Pons (tissue), 1 donor: Measurements from ENCODE around the gene MAP2K5.

Source experiments
- DNase-seq: peaks from one replicate; pipeline ENCODE4 v3.0.0-alpha.2; 2016; ENCODE audit warnings: low spot score

Gene MAP2K5

GRCh38 chr15:67542420-67543347 lies at the start of gene MAP2K5:
Gene MAP2K5 (plus strand): TSS chr15:67542703. CDS start chr15:67543336, 633 bp downstream.
- peak; percentile 68 for DNase-seq

GRCh38 chr15:67495585-67495984 lies 46.9 kb upstream of the MAP2K5 start:
- DNase-seq, result no peak

- DNase-seq, result peak; percentile 79
Measured at GRCh38 chr15:67501177-67501835, 41.2 kb upstream of the MAP2K5 start.

GRCh38 chr15:67501836-67502461 lies 40.6 kb upstream of the MAP2K5 start:
- peak; percentile 25 for DNase-seq

GRCh38 chr15:67504056-67504455 lies 38.4 kb upstream of the MAP2K5 start:
- DNase-seq, result no peak

- no peak for DNase-seq
Measured at GRCh38 chr15:67504796-67505195, 37.7 kb upstream of the MAP2K5 start.

GRCh38 chr15:67505675-67506572 lies 36.6 kb upstream of the MAP2K5 start:
- DNase-seq, result peak; percentile 37

- no peak for DNase-seq
Measured at GRCh38 chr15:67506775-67507747, 35.4 kb upstream of the MAP2K5 start.

GRCh38 chr15:67508407-67508806 lies 34.1 kb upstream of the MAP2K5 start:
- no peak for DNase-seq

- DNase-seq, result no peak
Measured at GRCh38 chr15:67509918-67510317, 32.6 kb upstream of the MAP2K5 start.

- DNase-seq, result no peak
Measured at GRCh38 chr15:67510597-67511190, 31.8 kb upstream of the MAP2K5 start.

GRCh38 chr15:67511606-67512005 lies 30.9 kb upstream of the MAP2K5 start:
- DNase-seq, result no peak

- no peak for DNase-seq
Measured at GRCh38 chr15:67512140-67512539, 30.4 kb upstream of the MAP2K5 start.

GRCh38 chr15:67512933-67513714 lies 29.4 kb upstream of the MAP2K5 start:
- no peak for DNase-seq

- no peak for DNase-seq
Measured at GRCh38 chr15:67515090-67515489, 27.4 kb upstream of the MAP2K5 start.

GRCh38 chr15:67515557-67515956 lies 26.9 kb upstream of the MAP2K5 start:
- DNase-seq, result no peak

- DNase-seq, result peak; percentile 34
Measured at GRCh38 chr15:67520321-67521028, 22.0 kb upstream of the MAP2K5 start.

- DNase-seq, result peak; percentile 79
Measured at GRCh38 chr15:67521029-67521782, 21.3 kb upstream of the MAP2K5 start, which contains the start of gene C15orf61. Gene C15orf61 (plus strand): TSS chr15:67521131. CDS start chr15:67521249, 118 bp downstream.
